Activated CD4-positive, alpha-beta T cell treated with anti-CD3 and anti-CD28 coated beads for 36 hours (primary cell): ENCODE measurements around the gene LMX1B. TPM values are rescaled to one million over a fixed set of nuclear protein-coding genes. Genes with fewer than 3 reads are reported as not detected.
A peak's percentile ranks its signal among the peaks of the same experiment; 100 is the strongest.
"Not testable (repeated sequence)": the region's sequence is repeated elsewhere in the genome, so short reads cannot be mapped to it uniquely, and the experiment has no call there.

Experiments used
- ATAC-seq: fragments of 200-7000 bp; cut with Tn5 transposase; one replicate; pipeline ENCODE4 v1.10.0; 2021; ENCODE audit warnings: mild to moderate bottlenecking, moderate library complexity
- CTCF ChIA-PET: fragments of 350-600 bp; sonication (Branson Sonifier 250); formaldehyde crosslinking; loops from one replicate; lab custom pipeline; 2021; ENCODE audit warnings: antibody characterized with exemption; lab: Charles Lee
- POLR2A ChIA-PET: fragments of 350-600 bp; sonication (Branson Sonifier 250); formaldehyde crosslinking; loops from one replicate; lab custom pipeline; 2021; ENCODE audit warnings: antibody characterized with exemption, inconsistent platforms; lab: Charles Lee
- DNase-seq: peaks from one replicate; pipeline ENCODE4 v3.0.0-alpha.2; 2020
- H3K27ac Mint-ChIP-seq: one replicate; pipeline ENCODE4 v1.8.0; 2021; ENCODE audit warnings: mixed read lengths
- H3K27me3 Mint-ChIP-seq: one replicate; pipeline ENCODE4 v1.8.0; 2021; ENCODE audit warnings: mixed read lengths
- H3K36me3 Mint-ChIP-seq: one replicate; pipeline ENCODE4 v1.8.0; 2021; ENCODE audit warnings: low read depth, mixed read lengths
- H3K4me1 Mint-ChIP-seq: one replicate; pipeline ENCODE4 v1.8.0; 2021; ENCODE audit warnings: mixed read lengths
- H3K4me3 Mint-ChIP-seq: one replicate; pipeline ENCODE4 v1.8.0; 2021; ENCODE audit warnings: mild to moderate bottlenecking, moderate library complexity, mixed read lengths
- H3K9me3 Mint-ChIP-seq: one replicate; pipeline ENCODE4 v1.8.0; 2021; ENCODE audit warnings: low read depth, mixed read lengths
- intact Hi-C, 2 experiments: fragments of 100-400 bp; cut with DNase I in 1 of 2; cut with micrococcal nuclease in 1 of 2; formaldehyde crosslinking; loops; one replicate each; pipeline versions ENCODE4 v1.14.2 to v1.15.1; 2022 to 2024; cut with DNase I, micrococcal nuclease
- total RNA-seq, 2 experiments: library from RNA; stranded (reverse); gene quantifications; one replicate each; pipeline ENCODE4 v1.2.3, GENCODE V29; 2021

Gene LMX1B
- not detected for total RNA-seq

DNA sequence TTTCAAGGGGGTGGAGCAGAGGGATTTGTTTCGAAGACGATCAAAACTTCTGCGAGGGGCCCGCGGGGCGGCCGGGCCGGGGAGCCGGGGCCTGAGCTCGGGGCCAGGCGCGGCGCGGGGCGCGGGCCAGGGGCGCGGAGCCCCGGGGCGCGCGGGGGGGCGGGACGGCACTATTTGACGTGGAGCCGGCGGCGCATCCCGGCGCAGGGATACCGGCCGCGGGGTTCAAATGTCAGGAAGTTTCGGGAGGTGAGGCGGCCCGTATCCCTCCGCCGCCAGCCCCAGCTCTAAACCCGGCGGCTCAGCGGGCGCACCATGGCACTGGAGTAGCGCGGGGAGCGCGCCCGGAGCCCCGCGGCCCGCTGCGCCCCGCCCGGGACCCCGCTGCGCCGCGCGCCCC, at the start of gene LMX1B:
LMX1B (plus strand) TSS at position 278 of the 400 bp plus-strand sequence. CDS start 522 bp downstream, outside the sequence.
- H3K27me3 Mint-ChIP-seq = peaks cover 71% of the 10 kb centered on the region
- intact Hi-C loops = loop anchor here in 1 of 2 experiments (5.0 kb wide), 1 partner anchor 169 kb away; no protein-coding TSS in a partner anchor
- ChIA-PET POLR2A (no interaction called here), CTCF (interaction anchor here (0.5 to 2.5 kb wide), 5 partner anchors 20 to 477 kb away, joined by 3 to 9 read pairs (median 4); no protein-coding TSS in a partner anchor)
- no peaks in the 10 kb centered on the region for H3K9me3 Mint-ChIP-seq
- H3K27ac Mint-ChIP-seq = no peak within 1 kb of the TSS
- peak within 1 kb of the TSS; percentile 43 for H3K4me3 Mint-ChIP-seq
- ATAC-seq (no peak), DNase-seq (peak; percentile 28)
- no peaks in the 10 kb centered on the region for H3K36me3 Mint-ChIP-seq
- peaks cover 22% of the 10 kb centered on the region for H3K4me1 Mint-ChIP-seq

DNA sequence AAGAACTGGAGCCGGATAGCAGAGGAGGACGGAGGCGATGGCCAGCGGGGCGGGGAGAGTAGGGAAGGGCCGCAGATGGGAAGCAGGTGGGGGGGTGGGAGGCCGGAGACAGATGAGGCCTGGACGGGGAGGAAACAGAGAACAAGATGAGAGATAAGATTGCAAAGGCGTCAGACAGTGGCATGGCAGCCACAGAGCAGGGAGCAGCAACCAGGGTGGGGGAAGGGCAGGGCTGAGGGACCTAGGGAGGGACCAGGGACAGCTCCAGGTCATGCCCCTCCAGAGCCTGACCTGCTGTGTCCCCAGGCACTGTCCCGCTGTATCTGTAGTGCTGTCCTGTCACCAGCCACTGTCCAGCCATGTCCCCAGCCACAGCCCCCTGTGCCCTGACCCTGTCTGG, 49.6 kb upstream of the LMX1B start:
- H3K27ac Mint-ChIP-seq = no peak overlapping the region
- no peaks in the 10 kb centered on the region for H3K36me3 Mint-ChIP-seq
- no peaks in the 10 kb centered on the region for H3K4me1 Mint-ChIP-seq
- no peak for DNase-seq
- no peak for ATAC-seq
- POLR2A ChIA-PET = interaction anchor here (1.1 kb wide), 1 partner anchor 14 kb away, joined by 3 read pairs; no protein-coding TSS in a partner anchor
- no peaks in the 10 kb centered on the region for H3K9me3 Mint-ChIP-seq
- CTCF ChIA-PET = interaction anchor here (0.6 to 1.7 kb wide), 3 partner anchors 65 to 718 kb away, joined by 3 to 13 read pairs (median 4); no protein-coding TSS in a partner anchor
- no peak overlapping the region for H3K4me3 Mint-ChIP-seq
- peaks cover 39% of the 10 kb centered on the region for H3K27me3 Mint-ChIP-seq
- intact Hi-C loops = loop anchor here in 1 of 2 experiments (10.0 kb wide), 1 partner anchor 259 kb away; no protein-coding TSS in a partner anchor

DNA sequence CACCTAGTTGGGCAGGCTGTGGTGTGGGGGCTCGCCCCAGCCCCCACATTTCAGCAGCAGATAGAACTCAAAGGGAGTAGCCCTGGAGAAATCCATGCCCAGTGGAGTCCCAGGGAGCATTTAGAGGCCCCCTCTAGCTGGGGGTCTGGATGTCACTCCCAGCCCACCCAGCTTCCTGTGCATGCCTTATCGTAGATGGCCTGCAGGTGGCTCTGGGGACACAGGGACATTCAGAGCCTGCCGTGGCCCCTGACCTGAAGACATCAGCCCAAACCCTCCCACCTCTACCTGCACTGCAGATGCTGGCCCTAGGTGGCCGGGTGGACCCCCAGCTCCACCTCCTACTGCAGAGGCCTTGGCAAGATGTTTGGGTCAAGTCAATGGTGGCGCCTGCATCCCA, 49.0 kb upstream of the LMX1B start:
- Mint-ChIP-seq H3K4me3 (no peak overlapping the region), H3K4me1 (no peaks in the 10 kb centered on the region), H3K36me3 (no peaks in the 10 kb centered on the region), H3K9me3 (no peaks in the 10 kb centered on the region), H3K27me3 (peaks cover 33% of the 10 kb centered on the region), H3K27ac (no peak overlapping the region)
- intact Hi-C loops = loop anchor here in 1 of 2 experiments (10.0 kb wide), 1 partner anchor 260 kb away; no protein-coding TSS in a partner anchor
- POLR2A ChIA-PET = no interaction called here
- CTCF ChIA-PET = interaction anchor here (0.6 to 1.0 kb wide), 2 partner anchors 168 to 718 kb away, joined by 3 to 4 read pairs; no protein-coding TSS in a partner anchor
- ATAC-seq = no peak
- peak; percentile 22 for DNase-seq

DNA sequence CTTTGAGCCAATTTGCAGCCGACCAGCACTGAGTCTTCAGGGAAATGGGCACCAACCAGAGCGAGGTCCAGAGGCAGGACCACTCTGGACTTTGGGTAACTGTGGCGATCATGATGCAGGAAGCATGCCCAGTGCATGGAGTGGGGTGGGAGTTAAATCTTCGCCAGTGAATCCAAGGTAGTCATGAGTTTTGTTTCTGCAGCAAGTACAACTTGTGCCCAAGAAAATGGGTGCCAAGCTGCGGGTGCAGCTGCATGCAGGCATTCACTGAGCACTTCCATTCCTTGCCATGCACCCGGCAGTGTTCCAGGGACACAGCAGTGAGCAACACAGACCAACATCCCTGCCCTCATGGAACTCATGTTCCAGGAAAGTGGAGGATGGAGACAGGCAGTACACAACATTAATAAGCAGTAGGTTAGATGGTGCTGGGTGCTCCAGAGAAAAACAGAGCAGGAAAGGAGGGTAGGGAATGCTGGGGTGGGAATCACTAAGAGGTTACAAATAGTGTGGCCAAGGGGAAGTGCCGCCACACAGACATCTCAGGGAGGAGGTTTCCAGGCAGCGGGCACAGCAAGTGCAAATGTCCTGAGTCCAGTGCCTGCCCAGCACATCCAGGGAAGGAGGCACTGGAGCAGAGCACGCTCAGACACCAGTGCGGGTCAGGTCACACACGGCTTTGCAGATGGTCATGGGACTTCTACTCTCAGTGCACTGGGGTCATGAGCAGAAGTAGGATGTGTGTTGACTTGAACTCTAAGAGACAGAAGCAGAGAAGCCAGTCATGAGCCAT, 48.2 kb upstream of the LMX1B start:
- no peaks in the 10 kb centered on the region for H3K36me3 Mint-ChIP-seq
- no peak overlapping the region for H3K4me3 Mint-ChIP-seq
- ATAC-seq (no peak), DNase-seq (no peak)
- no peak overlapping the region for H3K27ac Mint-ChIP-seq
- H3K4me1 Mint-ChIP-seq = no peaks in the 10 kb centered on the region
- peaks cover 32% of the 10 kb centered on the region for H3K27me3 Mint-ChIP-seq
- H3K9me3 Mint-ChIP-seq = no peaks in the 10 kb centered on the region
- CTCF ChIA-PET = interaction anchor here (1.0 kb wide), 1 partner anchor 169 kb away, joined by 4 read pairs; no protein-coding TSS in a partner anchor
- intact Hi-C loops = loop anchor here in 1 of 2 experiments (10.0 kb wide), 1 partner anchor 261 kb away; no protein-coding TSS in a partner anchor
- POLR2A ChIA-PET = no interaction called here

DNA sequence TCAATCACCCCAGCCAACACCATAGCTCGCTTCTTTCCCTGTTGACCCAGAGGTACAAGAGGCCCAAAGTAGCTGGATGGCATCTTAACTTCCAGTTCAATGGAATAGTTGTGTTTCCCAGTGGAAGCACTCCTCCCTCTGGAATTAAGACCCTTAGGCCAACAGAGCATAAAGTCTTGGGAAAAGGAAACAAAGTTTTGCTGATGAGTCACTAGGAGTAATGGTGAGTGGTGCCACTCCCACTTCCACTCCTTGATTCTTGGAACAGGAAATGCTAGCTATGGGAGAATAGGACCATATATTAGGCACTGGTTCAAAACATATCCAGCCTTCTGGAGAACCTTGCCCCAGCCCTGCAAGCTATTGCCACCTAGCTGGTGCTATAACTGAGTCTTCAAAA, 44.7 kb upstream of the LMX1B start:
- ChIA-PET POLR2A (no interaction called here), CTCF (interaction anchor here (0.6 kb wide), 1 partner anchor 452 kb away, joined by 3 read pairs; no protein-coding TSS in a partner anchor)
- H3K4me1 Mint-ChIP-seq = no peaks in the 10 kb centered on the region
- H3K36me3 Mint-ChIP-seq = no peaks in the 10 kb centered on the region
- H3K27me3 Mint-ChIP-seq = peaks cover 22% of the 10 kb centered on the region
- intact Hi-C loops = loop anchor here in 1 of 2 experiments (10.0 kb wide), 1 partner anchor 264 kb away; no protein-coding TSS in a partner anchor
- H3K27ac Mint-ChIP-seq = no peak overlapping the region
- no peak for ATAC-seq
- no peak overlapping the region for H3K4me3 Mint-ChIP-seq
- no peaks in the 10 kb centered on the region for H3K9me3 Mint-ChIP-seq
- no peak for DNase-seq

DNA sequence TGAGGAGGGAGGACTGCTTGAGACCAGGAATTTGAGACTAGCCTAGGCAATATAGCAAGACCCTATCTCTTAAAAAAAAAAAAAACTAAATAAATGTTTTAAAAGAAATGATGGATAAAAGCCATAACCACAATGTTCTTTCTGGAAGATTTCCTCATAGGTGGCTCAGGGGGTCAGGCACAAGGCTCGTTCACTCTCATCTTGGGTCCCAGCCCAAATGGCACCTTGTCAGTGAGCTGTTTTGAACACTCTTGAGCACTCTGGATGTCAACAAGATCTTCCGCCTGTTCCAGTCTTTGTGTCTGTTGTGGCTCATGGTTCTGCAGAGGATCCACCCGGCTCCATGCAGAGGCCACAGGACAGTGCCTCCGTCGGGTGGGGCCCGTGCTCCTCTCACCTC, 35.7 kb upstream of the LMX1B start:
- Mint-ChIP-seq H3K36me3 (no peaks in the 10 kb centered on the region), H3K4me1 (no peaks in the 10 kb centered on the region), H3K4me3 (no peak overlapping the region), H3K27me3 (peaks cover 20% of the 10 kb centered on the region), H3K27ac (no peak overlapping the region), H3K9me3 (no peaks in the 10 kb centered on the region)
- ATAC-seq (no peak), DNase-seq (no peak)
- ChIA-PET CTCF (interaction anchor here (0.6 to 1.0 kb wide), 4 partner anchors 29 to 127 kb away, joined by 3 read pairs; no protein-coding TSS in a partner anchor), POLR2A (no interaction called here)
- intact Hi-C loops = no loop called here

DNA sequence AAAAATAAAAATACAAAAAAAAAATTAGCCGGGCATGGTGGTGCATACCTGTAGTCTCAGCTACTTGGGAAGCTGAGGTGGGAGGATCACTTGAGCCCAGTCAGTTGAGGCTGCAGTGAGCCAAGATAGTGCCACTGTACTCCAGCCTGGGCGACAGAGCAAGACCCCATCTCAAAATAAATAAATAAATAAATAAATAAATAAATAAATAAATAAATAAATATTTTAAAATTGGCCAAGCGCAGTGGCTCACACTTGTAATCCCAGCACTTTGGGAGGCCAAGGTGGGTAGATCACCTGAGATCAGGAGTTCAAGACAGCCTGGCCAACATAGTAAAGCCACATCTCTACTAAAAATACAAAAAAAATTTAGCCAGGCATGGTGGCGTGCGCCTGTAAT, 33.4 kb upstream of the LMX1B start:
- H3K4me1 Mint-ChIP-seq, H3K9me3 Mint-ChIP-seq, POLR2A ChIA-PET, H3K27ac Mint-ChIP-seq, H3K36me3 Mint-ChIP-seq, H3K4me3 Mint-ChIP-seq, DNase-seq, ATAC-seq, intact Hi-C loops: not testable (repeated sequence)
- CTCF ChIA-PET = interaction anchor here (0.6 kb wide), 1 partner anchor 112 kb away, joined by 3 read pairs; no protein-coding TSS in a partner anchor
- H3K27me3 Mint-ChIP-seq = peaks cover 24% of the 10 kb centered on the region

DNA sequence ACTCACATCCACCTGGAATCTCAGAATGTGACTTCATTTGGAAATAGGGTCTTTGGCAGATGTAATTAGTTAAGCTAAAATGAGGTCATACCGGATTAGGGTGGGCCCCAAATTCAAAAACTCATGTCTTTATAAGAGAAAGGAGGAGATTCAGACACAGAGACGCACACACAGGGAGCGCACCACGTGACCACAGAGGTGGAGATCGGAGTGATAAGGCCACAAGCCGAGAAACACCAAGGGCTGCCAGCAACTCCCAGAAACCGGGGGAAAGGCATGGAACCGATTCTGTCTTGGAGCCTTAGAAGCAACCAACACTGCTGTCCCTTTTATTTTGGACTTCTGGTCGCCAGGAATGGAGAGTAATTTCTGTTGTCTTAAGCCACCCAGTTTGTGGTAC, 31.8 kb upstream of the LMX1B start:
- peaks cover 33% of the 10 kb centered on the region for H3K27me3 Mint-ChIP-seq
- no peak overlapping the region for H3K4me3 Mint-ChIP-seq
- POLR2A ChIA-PET = no interaction called here
- H3K36me3 Mint-ChIP-seq = no peaks in the 10 kb centered on the region
- ATAC-seq (no peak), DNase-seq (no peak)
- intact Hi-C loops = no loop called here
- no peaks in the 10 kb centered on the region for H3K9me3 Mint-ChIP-seq
- no peaks in the 10 kb centered on the region for H3K4me1 Mint-ChIP-seq
- CTCF ChIA-PET = interaction anchor here (0.9 kb wide), 1 partner anchor 558 kb away, joined by 3 read pairs; no protein-coding TSS in a partner anchor
- H3K27ac Mint-ChIP-seq = no peak overlapping the region

DNA sequence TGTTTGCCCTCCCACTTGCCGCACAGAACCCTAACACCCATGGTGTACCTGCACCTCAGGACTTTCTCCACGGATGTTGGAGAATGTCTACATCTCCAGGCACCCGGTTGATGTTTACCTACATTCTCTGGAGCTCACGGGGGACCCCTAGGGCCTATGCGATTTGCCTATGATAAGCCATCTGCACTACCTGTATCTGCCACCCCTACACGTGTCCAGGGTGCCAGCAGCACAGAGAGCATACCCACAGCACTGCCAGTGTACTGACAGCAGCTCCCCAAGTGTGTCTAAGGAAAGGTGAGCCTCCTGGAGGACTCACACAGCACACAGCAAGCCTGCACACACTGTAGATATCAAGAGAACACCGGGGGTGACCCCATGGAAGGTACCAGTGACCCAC, 31.3 kb upstream of the LMX1B start:
- ChIA-PET CTCF (no interaction called here), POLR2A (no interaction called here)
- DNase-seq = no peak
- Mint-ChIP-seq H3K36me3 (no peaks in the 10 kb centered on the region), H3K9me3 (no peaks in the 10 kb centered on the region), H3K27ac (no peak overlapping the region), H3K4me1 (no peaks in the 10 kb centered on the region), H3K4me3 (no peak overlapping the region), H3K27me3 (peaks cover 32% of the 10 kb centered on the region)
- ATAC-seq = no peak
- intact Hi-C loops = no loop called here

DNA sequence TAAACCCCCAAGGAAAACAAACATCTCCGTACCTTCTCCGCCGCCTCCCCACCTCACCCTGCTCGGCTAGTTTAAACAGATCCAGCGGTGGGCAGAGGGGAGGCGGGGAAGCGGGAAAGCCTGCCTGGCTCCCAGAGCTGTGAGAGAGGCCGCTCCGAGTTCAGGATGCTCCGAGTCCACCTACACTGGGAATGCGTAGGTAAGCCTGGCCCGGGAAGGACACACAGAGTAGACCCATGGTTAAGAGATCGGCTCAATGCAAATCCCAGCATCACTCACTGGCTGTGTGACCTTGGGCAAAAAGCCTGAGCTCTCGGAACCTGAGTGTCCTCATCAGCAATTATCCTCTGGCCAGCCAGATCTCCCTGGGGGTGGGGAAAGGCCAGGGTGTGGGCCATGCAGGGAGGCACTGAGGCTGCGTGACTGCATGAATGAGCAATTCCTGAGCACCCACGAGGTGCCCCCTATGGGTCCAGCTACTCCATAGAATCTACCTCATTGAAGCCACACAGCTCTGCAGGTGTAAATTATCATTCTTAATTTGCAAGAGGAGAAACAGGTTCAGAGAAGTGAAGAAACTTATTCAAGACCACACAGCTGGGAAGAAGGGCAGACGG, 30.5 kb upstream of the LMX1B start:
- intact Hi-C loops = no loop called here
- Mint-ChIP-seq H3K27me3 (peaks cover 31% of the 10 kb centered on the region), H3K4me3 (no peak overlapping the region), H3K9me3 (no peaks in the 10 kb centered on the region), H3K4me1 (no peaks in the 10 kb centered on the region), H3K36me3 (no peaks in the 10 kb centered on the region), H3K27ac (no peak overlapping the region)
- ChIA-PET POLR2A (no interaction called here), CTCF (interaction anchor here (0.9 kb wide), 1 partner anchor 84 kb away, joined by 9 read pairs; no protein-coding TSS in a partner anchor)
- ATAC-seq (no peak), DNase-seq (no peak)

DNA sequence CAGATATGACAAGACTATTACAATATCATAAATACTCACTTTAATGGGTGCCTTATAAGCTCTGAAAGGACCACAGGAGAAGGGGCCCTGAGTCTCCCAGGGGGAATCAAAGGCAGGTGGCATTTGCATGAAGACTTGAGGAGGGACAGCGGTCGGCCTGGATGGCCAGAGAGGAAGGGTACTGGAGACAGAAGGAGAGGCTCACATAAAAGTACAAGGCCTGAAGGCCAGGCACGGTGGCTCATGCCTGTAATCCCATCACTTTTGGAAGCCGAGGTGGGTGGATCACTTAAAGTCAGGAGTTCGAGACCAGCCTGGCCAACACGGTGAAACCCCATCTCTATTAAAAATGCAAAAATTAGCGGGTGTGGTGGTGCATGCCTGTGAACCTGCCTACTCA, 29.1 kb upstream of the LMX1B start:
- Mint-ChIP-seq H3K9me3 (no peaks in the 10 kb centered on the region), H3K4me1 (no peaks in the 10 kb centered on the region), H3K27ac (no peak overlapping the region), H3K4me3 (no peak overlapping the region), H3K27me3 (peaks cover 32% of the 10 kb centered on the region), H3K36me3 (no peaks in the 10 kb centered on the region)
- POLR2A ChIA-PET = no interaction called here
- DNase-seq (no peak), ATAC-seq (no peak)
- CTCF ChIA-PET = interaction anchor here (0.6 kb wide), 2 partner anchors 84 to 186 kb away, joined by 4 read pairs; no protein-coding TSS in a partner anchor
- intact Hi-C loops = no loop called here
